Fibroblast of lung (primary cell): ENCODE results near the gene TYK2.

Experiments used
- CTCF ChIP-seq, 2 donors: IDR thresholded peaks in 1 of 2; conservative IDR thresholded peaks in 1 of 2; 1 replicate in 1 of 2; 2 replicates in 1 of 2; pipeline ENCODE4 v1.5.1; 2011 to 2012; ENCODE audit warnings: low read length in 2 of 2, control low read depth in 1 of 2, inconsistent platforms in 1 of 2, low read depth in 1 of 2, mild to moderate bottlenecking in 1 of 2
- EZH2 ChIP-seq: IDR thresholded peaks from 2 replicates; pipeline ENCODE4 v1.5.1; 2012; ENCODE audit warnings: low read length, control low read depth, mild to moderate bottlenecking; ENCODE audit errors: missing control alignments

- no peak for TF ChIP-seq CTCF (conservative IDR thresholded peaks at IDR 0.05 in 1 of 2, IDR thresholded peaks at IDR 0.05 in 1 of 2; ENCODE audit: low read depth in 1 of 2, low read length in 2 of 2)
- no peak for TF ChIP-seq EZH2
Observed at GRCh38 chr19:10315335-10316214, 64.8 kb downstream of the TYK2 start, which contains the start of gene FDX2.
